ENCODE data around the gene SMOC2.

DNA sequence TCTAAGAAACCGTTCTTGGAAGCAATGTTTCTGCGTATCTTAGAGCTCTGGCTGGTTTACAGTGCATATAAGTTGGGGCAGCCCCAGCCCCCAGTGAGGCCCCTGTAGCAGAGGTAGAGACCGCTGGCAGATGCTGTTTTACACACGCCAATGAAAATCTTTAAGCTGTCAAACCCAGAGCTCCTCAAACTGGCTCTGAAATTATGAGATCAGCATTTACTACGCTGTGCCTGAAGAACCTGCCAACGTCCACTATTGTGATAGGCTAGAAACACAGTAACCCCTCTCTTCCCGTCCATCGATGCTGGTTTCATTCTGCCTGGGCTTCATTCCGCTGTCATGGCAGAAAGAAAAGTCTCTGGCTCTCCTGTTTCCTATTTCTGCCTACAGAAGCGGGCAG lies 160.6 kb downstream of the SMOC2 start:
- TF ChIP-seq, protein P1, sequence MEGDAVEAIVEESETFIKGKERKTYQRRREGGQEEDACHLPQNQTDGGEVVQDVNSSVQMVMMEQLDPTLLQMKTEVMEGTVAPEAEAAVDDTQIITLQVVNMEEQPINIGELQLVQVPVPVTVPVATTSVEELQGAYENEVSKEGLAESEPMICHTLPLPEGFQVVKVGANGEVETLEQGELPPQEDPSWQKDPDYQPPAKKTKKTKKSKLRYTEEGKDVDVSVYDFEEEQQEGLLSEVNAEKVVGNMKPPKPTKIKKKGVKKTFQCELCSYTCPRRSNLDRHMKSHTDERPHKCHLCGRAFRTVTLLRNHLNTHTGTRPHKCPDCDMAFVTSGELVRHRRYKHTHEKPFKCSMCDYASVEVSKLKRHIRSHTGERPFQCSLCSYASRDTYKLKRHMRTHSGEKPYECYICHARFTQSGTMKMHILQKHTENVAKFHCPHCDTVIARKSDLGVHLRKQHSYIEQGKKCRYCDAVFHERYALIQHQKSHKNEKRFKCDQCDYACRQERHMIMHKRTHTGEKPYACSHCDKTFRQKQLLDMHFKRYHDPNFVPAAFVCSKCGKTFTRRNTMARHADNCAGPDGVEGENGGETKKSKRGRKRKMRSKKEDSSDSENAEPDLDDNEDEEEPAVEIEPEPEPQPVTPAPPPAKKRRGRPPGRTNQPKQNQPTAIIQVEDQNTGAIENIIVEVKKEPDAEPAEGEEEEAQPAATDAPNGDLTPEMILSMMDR (conservative IDR thresholded peaks at IDR 0.05 in 1 of 2, IDR thresholded peaks at IDR 0.05 in 1 of 2; ENCODE audit: extremely low read depth in 1 of 2, insufficient read depth in 1 of 2, low read depth in 1 of 2, low read length in 2 of 2), result no peak
- no peak for TF ChIP-seq EZH2 (IDR thresholded peaks at IDR 0.05; ENCODE audit: borderline replicate concordance, low read length)

Data from mammary epithelial cell (primary cell).